Stimulated activated CD8-positive, alpha-beta memory T cell treated with anti-CD3 and anti-CD28 coated beads, Interleukin-12 subunit alpha, Interleukin-12 subunit beta, amount 100 ng/mL, for 24 hours (primary cell): ENCODE measurements around the gene BSND.

Source experiments
- DNase-seq: peaks from one replicate; pipeline ENCODE4 v3.0.0-alpha.2; 2020; ENCODE audit errors: extremely low read depth

The BSND gene

DNA sequence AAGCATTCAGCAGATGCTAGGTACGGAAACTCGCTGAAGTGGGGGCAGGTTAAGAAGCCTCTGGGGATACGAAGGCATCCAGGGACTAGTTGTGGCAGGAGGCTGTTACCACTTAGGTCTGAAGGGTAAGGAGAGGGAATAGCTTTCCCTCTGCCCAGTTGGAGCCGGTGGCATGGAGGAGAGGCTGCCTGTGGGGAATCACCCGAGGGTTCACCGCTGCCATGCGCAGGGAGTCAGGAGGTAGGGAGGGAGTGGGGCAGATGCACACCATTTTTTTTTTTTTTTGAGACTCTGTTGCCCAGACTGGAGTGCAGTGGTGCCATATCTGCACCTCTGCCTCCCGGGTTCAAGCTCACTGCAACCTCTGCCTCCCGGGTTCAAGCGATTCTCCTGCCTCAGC lies 46.7 kb downstream of the BSND start:
- no peak for DNase-seq

GRCh38 chr1:55046871-55047270 lies 48.1 kb downstream of the BSND start:
- no peak for DNase-seq

GRCh38 chr1:55047611-55048010 lies 48.9 kb downstream of the BSND start:
- no peak for DNase-seq

- DNase-seq, result no peak
These were observed 49.9 kb downstream of the BSND start for GRCh38 chr1:55048453-55049270.

DNA sequence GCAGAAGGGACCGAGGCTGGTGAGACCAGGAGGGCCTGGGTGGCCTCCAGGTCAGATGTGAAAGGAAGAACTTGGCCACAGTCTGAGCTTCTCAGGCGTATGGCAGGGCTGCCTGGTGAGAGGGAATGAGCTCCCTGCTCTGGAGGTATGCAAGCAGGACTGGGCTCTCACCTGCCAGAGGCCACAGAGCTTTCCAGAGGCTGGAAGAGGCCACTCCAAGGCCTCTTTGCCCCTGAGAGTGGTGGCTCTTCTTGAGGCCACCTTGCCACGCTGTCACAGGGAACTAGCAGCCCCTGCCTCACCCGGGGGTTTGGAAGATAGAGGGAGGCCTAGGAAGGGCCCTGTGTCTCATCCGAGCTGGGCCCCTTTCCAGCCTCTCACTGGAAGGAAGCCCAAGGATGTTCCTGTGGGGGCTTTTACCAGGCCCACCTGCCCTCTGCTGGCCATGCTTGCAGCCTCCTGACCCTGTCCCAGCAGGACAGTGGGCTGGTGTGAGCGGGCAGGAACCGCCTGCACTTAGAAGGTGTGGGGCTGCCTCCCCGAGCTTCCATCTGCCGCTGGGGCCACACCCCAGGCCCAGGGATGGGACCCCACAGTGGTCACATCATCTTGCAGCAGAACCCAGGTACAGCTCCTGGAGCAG lies 50.7 kb downstream of the BSND start:
- no peak for DNase-seq

- no peak for DNase-seq
These were observed 51.2 kb downstream of the BSND start for GRCh38 chr1:55049914-55050278.

GRCh38 chr1:55050283-55050682 lies 51.5 kb downstream of the BSND start:
- no peak for DNase-seq

DNA sequence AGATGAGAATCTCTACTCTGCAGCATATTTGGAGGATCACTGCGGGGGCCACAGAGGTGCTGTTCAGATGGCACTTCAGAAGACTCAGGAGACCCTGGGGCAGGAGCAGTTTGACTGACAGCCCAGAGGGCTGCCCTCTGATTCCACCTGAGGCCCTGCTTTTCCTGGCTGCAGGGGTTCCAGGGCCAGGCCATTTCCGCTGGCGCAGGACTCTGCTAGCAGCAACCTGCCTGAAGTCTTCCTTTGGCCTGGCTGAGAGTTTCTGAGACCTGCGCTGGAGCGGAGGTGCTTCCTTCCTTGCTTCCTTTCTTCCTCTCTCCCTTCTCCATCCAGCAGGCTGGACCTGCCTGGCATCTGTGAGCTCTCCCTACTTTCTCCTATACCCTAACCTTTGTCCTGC lies 52.4 kb downstream of the BSND start:
- no peak for DNase-seq

DNA sequence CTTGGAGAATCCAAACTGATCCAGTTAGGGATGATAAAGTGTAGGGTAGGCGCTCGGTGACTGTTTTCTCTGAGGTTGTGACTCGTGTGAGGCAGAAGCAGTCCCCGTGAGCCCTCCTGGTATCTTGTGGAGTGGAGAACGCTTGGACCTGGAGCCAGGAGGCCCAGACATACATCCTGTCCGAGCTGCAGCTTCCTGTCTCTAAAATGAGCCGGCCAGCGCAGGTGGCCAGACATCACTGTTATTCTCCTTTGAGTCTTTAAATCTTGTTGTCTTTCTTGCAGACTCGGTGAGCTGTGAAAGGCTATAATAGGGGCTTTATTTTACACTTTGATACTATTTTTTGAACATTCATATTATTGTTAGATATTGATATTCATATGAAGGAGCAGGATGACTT lies 52.9 kb downstream of the BSND start:
- DNase-seq, result no peak

- no peak for DNase-seq
These were observed 53.7 kb downstream of the BSND start for GRCh38 chr1:55052221-55053142.

GRCh38 chr1:55053265-55053954 lies 54.7 kb downstream of the BSND start:
- no peak for DNase-seq

DNA sequence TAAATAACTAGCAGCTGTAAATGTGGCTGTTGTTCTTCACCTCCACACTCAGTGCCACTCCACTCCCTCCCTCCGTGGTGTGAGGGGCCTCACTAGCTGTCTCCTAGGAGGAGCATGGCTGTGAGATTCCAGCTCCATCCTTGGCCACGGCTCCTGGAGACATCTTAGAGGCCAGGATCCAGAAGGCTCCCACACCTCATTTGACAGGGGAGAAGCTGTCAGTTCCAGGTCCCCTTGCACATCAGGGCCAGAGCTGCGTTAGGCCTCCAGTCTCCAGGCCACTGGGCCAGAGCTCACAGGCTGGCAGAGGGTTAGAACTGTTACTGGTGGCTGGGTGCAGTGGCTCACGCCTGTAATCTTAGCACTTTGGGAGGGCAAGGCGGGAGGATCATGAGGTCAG lies 55.7 kb downstream of the BSND start:
- no peak for DNase-seq

DNA sequence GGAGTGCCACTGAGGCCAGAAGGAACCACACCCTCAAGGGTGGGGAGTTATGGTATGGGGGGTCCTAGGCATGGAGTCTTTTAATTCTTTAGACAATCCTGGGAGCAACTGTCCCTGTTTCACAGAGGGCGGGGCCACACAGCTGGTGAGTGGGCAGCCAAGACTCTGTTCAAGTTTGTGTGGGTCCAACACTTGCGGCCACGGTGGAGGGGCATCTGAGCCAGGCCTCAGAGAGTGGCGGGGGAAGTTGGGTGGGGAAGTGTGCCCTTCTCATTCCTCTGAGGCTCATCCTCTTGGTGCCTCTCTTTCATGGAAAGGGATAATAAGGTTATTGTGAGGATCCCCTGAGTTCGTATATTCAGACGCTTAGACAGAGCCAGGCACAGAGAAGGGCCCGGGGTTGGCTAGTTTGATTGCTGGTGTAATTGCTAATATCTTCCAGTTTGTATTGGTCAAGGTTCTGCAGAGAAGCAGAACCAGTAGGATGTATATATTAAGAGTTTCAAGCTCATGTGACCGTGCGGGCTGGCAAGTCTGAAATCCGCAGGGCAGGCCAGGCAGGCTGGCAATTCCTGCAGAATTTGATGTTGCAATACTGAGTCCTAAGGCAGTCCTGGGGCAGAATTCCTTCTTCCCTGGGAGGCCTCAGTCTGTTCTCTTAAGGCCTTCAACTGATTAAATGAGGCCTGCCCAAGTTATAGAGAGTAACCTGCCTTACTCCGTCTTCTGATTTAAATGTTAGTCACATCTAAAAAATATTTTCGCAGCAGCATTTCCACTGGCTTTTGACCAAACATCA lies 56.5 kb downstream of the BSND start:
- DNase-seq, result no peak

DNA sequence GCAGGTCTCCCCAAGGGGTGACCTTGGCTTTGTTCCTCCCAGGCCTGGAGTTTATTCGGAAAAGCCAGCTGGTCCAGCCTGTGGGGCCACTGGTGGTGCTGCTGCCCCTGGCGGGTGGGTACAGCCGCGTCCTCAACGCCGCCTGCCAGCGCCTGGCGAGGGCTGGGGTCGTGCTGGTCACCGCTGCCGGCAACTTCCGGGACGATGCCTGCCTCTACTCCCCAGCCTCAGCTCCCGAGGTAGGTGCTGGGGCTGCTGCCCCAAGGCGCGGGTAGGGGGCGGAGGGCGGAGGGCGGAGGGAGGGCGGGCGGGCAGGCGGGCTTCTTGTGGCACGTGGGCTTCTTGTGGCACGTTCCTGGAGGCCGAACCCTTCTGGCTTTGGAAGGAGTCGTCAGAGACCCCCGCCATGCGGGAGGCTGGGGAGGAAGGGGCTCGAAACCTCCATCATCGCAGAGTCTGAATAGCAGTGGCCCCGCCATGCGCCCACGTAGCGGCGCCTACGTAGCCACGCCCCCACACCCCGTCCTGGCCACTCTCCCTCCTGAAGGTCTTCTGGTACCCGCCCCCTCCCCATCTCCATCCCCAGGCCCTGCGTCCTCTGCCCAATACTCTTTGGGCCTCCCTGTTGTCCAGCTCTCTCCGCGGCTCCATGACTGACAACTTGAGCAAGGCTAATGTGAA lies 57.4 kb downstream of the BSND start:
- no peak for DNase-seq

- no peak for DNase-seq
These were observed 57.9 kb downstream of the BSND start for GRCh38 chr1:55056632-55056992.

DNA sequence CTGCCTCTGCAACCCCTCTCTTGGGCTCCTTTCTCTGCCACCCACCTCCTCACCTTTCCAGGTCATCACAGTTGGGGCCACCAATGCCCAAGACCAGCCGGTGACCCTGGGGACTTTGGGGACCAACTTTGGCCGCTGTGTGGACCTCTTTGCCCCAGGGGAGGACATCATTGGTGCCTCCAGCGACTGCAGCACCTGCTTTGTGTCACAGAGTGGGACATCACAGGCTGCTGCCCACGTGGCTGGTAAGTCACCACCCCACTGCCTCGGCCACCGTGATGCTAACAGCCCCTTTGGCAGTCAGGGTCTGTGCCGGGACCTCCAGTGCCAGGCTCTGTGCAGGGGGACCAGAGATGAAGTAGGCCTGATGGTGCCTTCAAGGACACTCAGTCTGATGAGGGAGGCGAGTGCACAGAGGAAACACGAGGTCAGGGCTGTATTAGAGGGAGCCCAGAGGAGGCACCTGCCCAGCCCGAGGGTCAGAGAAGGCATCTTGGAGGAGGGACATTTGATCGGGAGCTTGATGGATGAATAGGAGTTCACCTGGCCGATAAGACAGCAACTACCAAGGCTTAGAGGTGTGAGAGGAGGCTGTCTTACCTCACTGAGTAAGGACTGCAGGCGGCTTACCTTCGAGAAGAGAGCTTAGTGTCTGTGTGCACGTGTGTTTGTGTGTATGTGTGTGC lies 58.7 kb downstream of the BSND start:
- no peak for DNase-seq

DNA sequence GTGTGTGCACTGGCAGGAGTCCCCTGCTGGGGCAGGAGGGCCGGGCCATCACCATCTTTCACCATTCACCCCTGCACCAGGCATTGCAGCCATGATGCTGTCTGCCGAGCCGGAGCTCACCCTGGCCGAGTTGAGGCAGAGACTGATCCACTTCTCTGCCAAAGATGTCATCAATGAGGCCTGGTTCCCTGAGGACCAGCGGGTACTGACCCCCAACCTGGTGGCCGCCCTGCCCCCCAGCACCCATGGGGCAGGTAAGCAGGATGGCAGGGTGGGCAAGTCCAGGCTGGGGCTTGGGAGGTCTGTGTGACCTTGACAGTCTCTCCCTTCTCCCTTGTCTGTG lies 59.2 kb downstream of the BSND start:
- no peak for DNase-seq

DNA sequence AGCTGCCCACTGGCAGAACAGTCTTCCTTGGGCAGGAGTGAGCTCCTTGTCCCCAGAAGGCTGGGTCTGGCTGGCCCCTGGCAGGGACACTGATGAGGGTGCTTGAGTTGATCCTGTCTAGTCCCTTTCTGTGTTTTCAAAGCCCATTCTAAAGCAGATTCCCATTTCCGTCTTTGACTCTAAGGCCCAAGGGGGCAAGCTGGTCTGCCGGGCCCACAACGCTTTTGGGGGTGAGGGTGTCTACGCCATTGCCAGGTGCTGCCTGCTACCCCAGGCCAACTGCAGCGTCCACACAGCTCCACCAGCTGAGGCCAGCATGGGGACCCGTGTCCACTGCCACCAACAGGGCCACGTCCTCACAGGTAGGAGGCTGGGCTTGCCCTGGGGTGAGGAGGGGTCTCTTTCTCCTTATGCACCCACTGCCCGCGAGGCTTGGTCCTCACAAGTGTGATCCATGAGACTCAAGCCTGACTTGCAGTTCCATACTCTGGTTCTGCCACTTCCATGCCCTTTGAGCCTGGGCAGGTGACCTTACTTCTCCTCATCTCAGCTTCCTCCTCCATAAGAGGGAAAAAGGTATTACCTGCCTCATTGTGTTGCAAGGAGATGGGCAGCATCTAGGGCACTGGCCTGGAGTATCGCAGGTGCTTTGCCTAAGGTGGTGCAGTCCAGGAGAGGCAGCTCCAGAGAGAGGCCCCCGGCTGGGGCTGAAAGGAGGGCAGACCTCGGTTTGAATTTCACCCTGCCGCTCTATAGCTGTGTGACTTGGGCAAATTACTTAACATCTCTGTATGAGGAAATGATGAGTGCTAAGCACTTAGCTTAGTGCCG lies 60.8 kb downstream of the BSND start:
- DNase-seq, result no peak
